ENCODE results near the gene NCR3LG1. TPM values are rescaled to one million over a fixed set of nuclear protein-coding genes. Genes with fewer than 3 reads are reported as not detected.

NCR3LG1 gene
- total RNA-seq, 1 experiment from 2014 or later: 1.3 TPM

- H3K9me3 ChIP-seq (ENCODE audit: low read length): no peaks in the 10 kb centered on the region
- H3F3A ChIP-seq (ENCODE audit: low read length, unreplicated experiment): no peaks in the 10 kb centered on the region
- 0 out of 2 replicates have a peak within 1 kb of the TSS, but pooled peaks have one; percentile 25 for H3K9ac ChIP-seq (ENCODE audit: low read length)
- no peak within 1 kb of the TSS for H3K27ac ChIP-seq (ENCODE audit: low read length)
- no peaks in the 10 kb centered on the region for H3K36me3 ChIP-seq (ENCODE audit: low read depth, low read length)
- H3K4me1 ChIP-seq (ENCODE audit: insufficient read depth, low read length): peaks cover 2% of the 10 kb centered on the region; the same call in 1 of the 2 replicates
- no peaks in the 10 kb centered on the region for H3K79me2 ChIP-seq (ENCODE audit: low read length)
- peak; percentile 57 for ATAC-seq
- no peak for DNase-seq
- POLR2A ChIA-PET (ENCODE audit: unreplicated experiment): interaction anchor here (0.5 kb wide), 1 partner anchor 25 kb away, joined by 3 read pairs; no protein-coding TSS in a partner anchor
- intact Hi-C loops (cut with micrococcal nuclease): loop anchor here (1.0 kb wide), 2 partner anchors 91 to 116 kb away; no protein-coding TSS in a partner anchor
- BruUV-seq (replicated peaks): no TSS peak
- peak within 1 kb of the TSS; percentile 86 for H2AFZ ChIP-seq (ENCODE audit: low read length)
- H3K4me3 ChIP-seq (ENCODE audit: low read length): peak within 1 kb of the TSS; percentile 74
- no peaks in the 10 kb centered on the region for H4K20me1 ChIP-seq (ENCODE audit: low read length)
- H3K9me2 ChIP-seq (replicated peaks; ENCODE audit: low read length): no peaks in the 10 kb centered on the region
- 0 out of 2 replicates have a peak, but pooled peaks have one; percentile 13 for TF ChIP-seq CTCF (conservative IDR thresholded peaks at IDR 0.05; ENCODE audit: low read depth, low read length)
- TF ChIP-seq EZH2 (IDR thresholded peaks at IDR 0.05; ENCODE audit: low read length, unreplicated experiment): no peak
- no peak for TF ChIP-seq EZH2phosphoT487 (IDR thresholded peaks at IDR 0.05; ENCODE audit: borderline replicate concordance, low read length)
- H3K4me2 ChIP-seq (ENCODE audit: low read length): peak within 1 kb of the TSS; percentile 91
- H3K27me3 ChIP-seq (ENCODE audit: low read length): no peaks in the 10 kb centered on the region
- CTCF ChIA-PET: interaction anchor here (0.6 to 0.8 kb wide), 4 partner anchors 139 to 386 kb away, joined by 3 to 5 read pairs (median 4); no protein-coding TSS in a partner anchor
Measured at GRCh38 chr11:17388609-17389210, 37.1 kb downstream of the NCR3LG1 start, which contains the start of gene KCNJ11. KCNJ11 (minus strand) TSS chr11:17388659; CDS start chr11:17388091, 568 bp downstream.

- intact Hi-C loops (cut with micrococcal nuclease): loop anchor here (1.0 kb wide), 2 partner anchors 90 to 115 kb away; no protein-coding TSS in a partner anchor
Measured at GRCh38 chr11:17389211-17389956, 37.8 kb downstream of the NCR3LG1 start.

More at GRCh38 chr11:17389211-17389956, 37.8 kb downstream of the NCR3LG1 start:
- Histone ChIP-seq H3K9me2 (replicated peaks; ENCODE audit: low read length) (no peaks in the 10 kb centered on the region), H3K9me3 (ENCODE audit: low read length) (no peaks in the 10 kb centered on the region), H3K4me2 (ENCODE audit: low read length) (peak overlapping the region; percentile 91), H3K4me3 (ENCODE audit: low read length) (peak overlapping the region; percentile 74), H2AFZ (ENCODE audit: low read length) (peak overlapping the region; percentile 81), H3F3A (ENCODE audit: low read length, unreplicated experiment) (no peaks in the 10 kb centered on the region), H3K9ac (ENCODE audit: low read length) (0 out of 2 replicates have a peak overlapping the region, but pooled peaks have one; percentile 25), H3K27ac (ENCODE audit: low read length) (no peak overlapping the region), H3K36me3 (ENCODE audit: low read depth, low read length) (no peaks in the 10 kb centered on the region), H4K20me1 (ENCODE audit: low read length) (no peaks in the 10 kb centered on the region), H3K4me1 (ENCODE audit: insufficient read depth, low read length) (peaks cover 2% of the 10 kb centered on the region; the same call in 1 of the 2 replicates), H3K79me2 (ENCODE audit: low read length) (no peaks in the 10 kb centered on the region), H3K27me3 (ENCODE audit: low read length) (no peaks in the 10 kb centered on the region)
- ChIA-PET POLR2A (ENCODE audit: unreplicated experiment) (no interaction called here), CTCF (interaction anchor here (0.6 to 0.7 kb wide), 2 partner anchors 122 to 179 kb away, joined by 4 to 5 read pairs; no protein-coding TSS in a partner anchor)
- peak; percentile 47 for TF ChIP-seq CTCF (conservative IDR thresholded peaks at IDR 0.05; ENCODE audit: low read depth, low read length)
- no peak for TF ChIP-seq EZH2 (IDR thresholded peaks at IDR 0.05; ENCODE audit: low read length, unreplicated experiment)
- BruUV-seq (replicated peaks): no TSS peak
- peak; percentile 68 for ATAC-seq
- peak; percentile 56 for DNase-seq

All from PC-3 (cell line).